Fibroblast of mammary gland (primary cell): ENCODE measurements around the gene TRIM8.

ENCODE experiments used
- DNase-seq: peaks from one replicate; pipeline ENCODE4 v3.0.0-alpha.2; 2010; ENCODE audit warnings: low read depth
- H3K4me3 ChIP-seq: 2 replicates; pipeline ENCODE4 v1.5.1; 2011; ENCODE audit warnings: low read depth, mild to moderate bottlenecking, low read length, moderate library complexity; ENCODE audit not compliant: control insufficient read depth
- TF ChIP-seq, protein P1 (sequence below): conservative IDR thresholded peaks from 2 replicates; pipeline ENCODE4 v1.5.1; 2011; ENCODE audit warnings: low read depth, low read length, inconsistent platforms; ENCODE audit not compliant: control insufficient read depth, insufficient read depth

TRIM8 gene

DNA sequence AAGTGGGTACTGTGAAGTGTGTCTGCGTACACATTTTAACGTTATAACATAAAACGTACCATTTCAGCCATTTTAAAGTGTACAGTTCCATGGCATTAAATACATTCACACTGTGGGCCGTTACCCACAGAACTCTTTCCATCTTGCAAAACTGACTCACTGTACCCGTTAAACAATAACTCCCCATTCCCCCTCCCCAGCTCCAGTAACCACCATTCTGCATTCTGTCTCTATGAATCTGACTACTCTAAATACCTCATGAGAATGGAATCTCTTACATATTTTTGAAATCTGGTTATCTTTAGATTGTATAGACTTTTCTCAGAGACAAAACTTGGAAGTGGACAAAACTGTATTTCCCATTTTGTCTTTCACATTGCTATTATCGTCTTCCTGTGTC is 60.6 kb downstream of the TRIM8 start:
- TF ChIP-seq, protein P1, sequence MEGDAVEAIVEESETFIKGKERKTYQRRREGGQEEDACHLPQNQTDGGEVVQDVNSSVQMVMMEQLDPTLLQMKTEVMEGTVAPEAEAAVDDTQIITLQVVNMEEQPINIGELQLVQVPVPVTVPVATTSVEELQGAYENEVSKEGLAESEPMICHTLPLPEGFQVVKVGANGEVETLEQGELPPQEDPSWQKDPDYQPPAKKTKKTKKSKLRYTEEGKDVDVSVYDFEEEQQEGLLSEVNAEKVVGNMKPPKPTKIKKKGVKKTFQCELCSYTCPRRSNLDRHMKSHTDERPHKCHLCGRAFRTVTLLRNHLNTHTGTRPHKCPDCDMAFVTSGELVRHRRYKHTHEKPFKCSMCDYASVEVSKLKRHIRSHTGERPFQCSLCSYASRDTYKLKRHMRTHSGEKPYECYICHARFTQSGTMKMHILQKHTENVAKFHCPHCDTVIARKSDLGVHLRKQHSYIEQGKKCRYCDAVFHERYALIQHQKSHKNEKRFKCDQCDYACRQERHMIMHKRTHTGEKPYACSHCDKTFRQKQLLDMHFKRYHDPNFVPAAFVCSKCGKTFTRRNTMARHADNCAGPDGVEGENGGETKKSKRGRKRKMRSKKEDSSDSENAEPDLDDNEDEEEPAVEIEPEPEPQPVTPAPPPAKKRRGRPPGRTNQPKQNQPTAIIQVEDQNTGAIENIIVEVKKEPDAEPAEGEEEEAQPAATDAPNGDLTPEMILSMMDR: no peak
- peak; percentile 36 for DNase-seq
- no peak overlapping the region for H3K4me3 ChIP-seq

- TF ChIP-seq, protein P1: no peak
- DNase-seq: no peak
Observed at GRCh38 chr10:102705531-102705930, 61.3 kb downstream of the TRIM8 start.

More at GRCh38 chr10:102705531-102705930, 61.3 kb downstream of the TRIM8 start:
- H3K4me3 ChIP-seq: no peak overlapping the region
